GM12801 (cell line): ENCODE measurements around the gene BMPR1B.

Experiments used
- CTCF ChIP-seq: IDR thresholded peaks from one replicate; pipeline ENCODE4 v1.5.1; 2011; ENCODE audit warnings: control low read depth; ENCODE audit not compliant: insufficient read length; ENCODE audit errors: extremely low read depth

The BMPR1B gene

GRCh38 chr4:95051702-95052020, 293.9 kb downstream of the BMPR1B start:
- no peak for TF ChIP-seq CTCF

- no peak for TF ChIP-seq CTCF
Observed at GRCh38 chr4:95058991-95059390, 301.2 kb downstream of the BMPR1B start.

GRCh38 chr4:95059663-95060062, 301.9 kb downstream of the BMPR1B start:
- no peak for TF ChIP-seq CTCF

- no peak for TF ChIP-seq CTCF
Observed at GRCh38 chr4:95061220-95061619, 303.5 kb downstream of the BMPR1B start.

- no peak for TF ChIP-seq CTCF
Observed at GRCh38 chr4:95066050-95066449, 308.3 kb downstream of the BMPR1B start.

- TF ChIP-seq CTCF = no peak
Observed at GRCh38 chr4:95068401-95068800, 310.6 kb downstream of the BMPR1B start.

GRCh38 chr4:95068818-95069478, 311.2 kb downstream of the BMPR1B start:
- TF ChIP-seq CTCF = no peak
